ENCODE results near the gene GRIN2D. TPM values are rescaled to one million over a fixed set of nuclear protein-coding genes. Genes with fewer than 3 reads are reported as not detected.
A peak's percentile ranks its signal among the peaks of the same experiment; 100 is the strongest.

The GRIN2D gene
- under 1 TPM in 2 of 4 donors, not detected in 2; 0.27 to 0.47 TPM for total RNA-seq

GRCh38 chr19:48393559-48394330 is at the start of gene GRIN2D:
Gene GRIN2D (plus strand): TSS chr19:48393668. CDS start chr19:48398393, 4,725 bp downstream.
- peaks cover 4 to 38% of the 10 kb centered on the region in 2 donors for H3K27me3 ChIP-seq
- H3K27ac ChIP-seq: no peak within 1 kb of the TSS
- peaks cover 0 to 35% (median 14%) of the 10 kb centered on the region in 4 donors for H3K4me1 ChIP-seq
- peak in 1 of 3 donors; percentile 53 for DNase-seq
- no peaks in the 10 kb centered on the region for H3K9me3 ChIP-seq
- H3K4me3 ChIP-seq: no peak within 1 kb of the TSS
- H3K36me3 ChIP-seq: peaks cover 0 to 9% (median 0%) of the 10 kb centered on the region in 3 donors
- TF ChIP-seq POLR2A (IDR thresholded peaks at IDR 0.05) (no peak), CTCF (IDR thresholded peaks at IDR 0.05) (no peak)

GRCh38 chr19:48344892-48345291 is 48.6 kb upstream of the GRIN2D start:
- Histone ChIP-seq H3K4me3 (no peak overlapping the region), H3K27me3 (no peaks in the 10 kb centered on the region), H3K27ac (no peak overlapping the region), H3K9me3 (no peaks in the 10 kb centered on the region), H3K4me1 (no peaks in the 10 kb centered on the region), H3K36me3 (peaks cover 0 to 6% (median 0%) of the 10 kb centered on the region in 3 donors)
- no peak for DNase-seq
- no peak for TF ChIP-seq CTCF (IDR thresholded peaks at IDR 0.05)
- no peak for TF ChIP-seq POLR2A (IDR thresholded peaks at IDR 0.05)

- no peaks in the 10 kb centered on the region for H3K9me3 ChIP-seq
- TF ChIP-seq CTCF (IDR thresholded peaks at IDR 0.05) (no peak), POLR2A (IDR thresholded peaks at IDR 0.05) (no peak)
- no peak overlapping the region for H3K4me3 ChIP-seq
- H3K27me3 ChIP-seq: no peaks in the 10 kb centered on the region
- DNase-seq: no peak
- H3K4me1 ChIP-seq: no peaks in the 10 kb centered on the region
- peaks cover 0 to 6% (median 0%) of the 10 kb centered on the region in 3 donors for H3K36me3 ChIP-seq
- H3K27ac ChIP-seq: no peak overlapping the region
Observed at GRCh38 chr19:48346191-48346590, 47.3 kb upstream of the GRIN2D start.

DNA sequence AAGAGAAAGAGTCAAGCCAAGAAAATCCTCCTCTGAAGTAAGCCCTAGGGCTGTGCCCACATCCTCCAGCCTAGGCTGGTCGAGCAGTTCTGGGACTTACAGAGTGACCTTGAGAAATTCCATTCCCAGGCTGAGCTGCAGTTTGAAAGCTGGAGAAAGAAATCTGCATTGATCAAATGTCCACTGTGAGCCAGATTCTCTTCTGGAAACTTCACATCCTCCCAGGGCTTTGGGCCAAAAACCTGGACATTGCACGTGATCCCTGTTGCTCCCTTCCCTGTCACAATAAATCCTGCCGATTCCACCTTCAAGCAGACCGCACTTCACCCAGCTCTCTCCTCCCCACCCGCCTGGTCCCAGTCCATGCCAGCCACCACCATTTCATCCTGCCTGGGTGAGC is 45.4 kb upstream of the GRIN2D start:
- no peak for TF ChIP-seq CTCF (IDR thresholded peaks at IDR 0.05)
- no peak for TF ChIP-seq POLR2A (IDR thresholded peaks at IDR 0.05)
- no peak overlapping the region for H3K27ac ChIP-seq
- no peaks in the 10 kb centered on the region for H3K27me3 ChIP-seq
- no peaks in the 10 kb centered on the region for H3K4me1 ChIP-seq
- no peak overlapping the region for H3K4me3 ChIP-seq
- no peaks in the 10 kb centered on the region for H3K9me3 ChIP-seq
- H3K36me3 ChIP-seq: no peaks in the 10 kb centered on the region
- no peak for DNase-seq

DNA sequence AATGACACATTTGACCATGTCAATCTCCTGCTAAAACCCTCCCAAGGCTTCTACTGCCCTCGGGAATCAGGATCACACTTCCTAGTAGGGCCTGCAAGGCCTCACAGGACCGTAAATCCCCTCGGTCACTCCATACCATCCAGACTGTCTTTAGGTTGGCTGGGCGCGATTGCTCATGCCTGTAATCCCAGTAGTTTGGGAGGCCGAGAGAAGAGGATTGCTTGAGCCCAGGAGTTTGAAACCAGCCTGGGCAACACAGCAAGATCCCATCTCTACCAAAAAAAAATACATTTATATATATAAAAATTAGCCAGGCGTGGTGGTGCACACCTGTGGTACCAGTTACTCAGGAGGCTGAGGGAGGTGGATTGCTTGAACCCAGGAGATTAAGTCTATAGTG is 44.7 kb upstream of the GRIN2D start:
- Histone ChIP-seq H3K27me3 (no peaks in the 10 kb centered on the region), H3K9me3 (no peaks in the 10 kb centered on the region), H3K27ac (no peak overlapping the region), H3K4me3 (no peak overlapping the region), H3K4me1 (no peaks in the 10 kb centered on the region), H3K36me3 (no peaks in the 10 kb centered on the region)
- no peak for DNase-seq
- TF ChIP-seq POLR2A (IDR thresholded peaks at IDR 0.05): no peak
- TF ChIP-seq CTCF (IDR thresholded peaks at IDR 0.05): no peak

All from Peyer's patch (tissue), 4 donors.